Stromal cell of bone marrow (primary cell): ENCODE measurements around the gene STRIP1.
"Not testable (repeated sequence)": the region's sequence is repeated elsewhere in the genome, so short reads cannot be mapped to it uniquely, and the experiment has no call there.

Source experiments
- DNase-seq: peaks from one replicate; pipeline ENCODE4 v3.0.0-alpha.2; 2012; ENCODE audit warnings: low read depth

Gene STRIP1

DNA sequence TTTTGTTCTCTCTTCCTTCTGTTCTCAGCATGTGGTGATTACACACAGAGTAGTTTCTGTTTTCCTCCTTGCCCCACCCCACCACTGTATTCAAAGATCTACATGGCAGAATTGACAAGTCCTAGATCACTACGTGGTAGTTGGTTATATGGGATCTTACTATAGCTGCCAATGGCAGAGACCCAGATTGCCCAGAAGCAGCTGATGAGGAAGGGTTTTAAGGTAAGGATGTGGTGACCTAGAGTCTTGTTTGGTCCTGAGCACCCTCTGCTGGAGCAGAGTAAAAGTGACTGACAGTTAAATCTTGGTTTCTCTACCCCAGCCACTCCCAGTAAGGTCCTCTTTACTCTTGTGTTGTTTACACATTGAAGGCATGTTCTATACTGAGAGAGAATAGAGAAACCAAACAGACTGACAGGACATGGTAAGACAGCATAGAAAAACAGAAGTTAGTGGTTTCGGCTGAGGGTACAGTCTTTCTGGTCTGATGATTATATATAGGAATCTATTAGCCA is 22.8 kb upstream of the STRIP1 start:
- no peak for DNase-seq

DNA sequence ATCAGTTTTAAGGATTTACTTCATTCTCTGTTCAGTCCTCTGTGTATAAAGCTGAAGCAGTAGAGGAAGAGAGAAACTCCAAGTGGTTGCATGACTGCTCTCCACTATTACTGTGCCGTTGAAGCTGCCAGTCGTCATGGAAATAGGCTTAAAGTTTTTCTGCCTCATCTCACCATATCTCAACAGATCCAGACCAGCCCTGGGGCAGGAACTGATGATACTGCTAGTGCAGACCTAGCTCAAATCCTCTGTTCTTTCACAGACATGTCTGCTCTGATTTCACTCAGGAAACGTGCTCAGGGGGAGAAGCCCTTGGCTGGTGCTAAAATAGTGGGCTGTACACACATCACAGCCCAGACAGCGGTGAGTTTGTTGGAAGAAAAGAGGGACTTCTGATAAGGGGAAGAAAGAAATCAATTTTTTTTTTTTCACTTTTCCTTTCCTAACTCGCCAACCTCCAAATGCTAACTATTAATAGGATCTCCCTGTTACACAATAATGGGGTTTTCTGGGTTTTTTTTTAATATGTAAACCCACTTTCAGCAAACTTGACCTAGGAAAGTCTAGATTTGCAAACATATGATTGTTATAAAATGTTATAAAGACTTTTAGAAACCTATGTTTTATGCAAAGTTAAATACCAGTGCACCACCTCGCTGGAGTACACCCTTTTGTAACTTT is 22.2 kb upstream of the STRIP1 start:
- no peak for DNase-seq

DNA sequence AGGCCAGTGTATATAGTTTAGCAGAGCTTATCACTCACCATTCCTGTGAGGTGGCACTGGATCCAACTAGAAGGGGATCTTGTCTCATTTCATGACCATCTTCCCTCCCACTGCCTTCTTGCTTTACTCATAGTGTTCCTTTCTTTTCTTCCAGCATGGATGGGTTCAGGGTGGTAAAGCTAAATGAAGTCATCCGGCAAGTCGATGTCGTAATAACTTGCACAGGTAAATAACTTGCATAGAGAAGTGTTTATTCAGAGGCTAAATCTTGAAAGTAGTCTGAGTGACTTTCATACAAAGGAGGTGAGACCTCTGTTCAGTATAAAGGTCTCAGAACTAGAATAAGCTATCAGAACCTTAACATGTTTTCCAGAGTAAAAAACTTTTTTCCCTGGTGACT is 16.6 kb upstream of the STRIP1 start:
- no peak for DNase-seq

DNA sequence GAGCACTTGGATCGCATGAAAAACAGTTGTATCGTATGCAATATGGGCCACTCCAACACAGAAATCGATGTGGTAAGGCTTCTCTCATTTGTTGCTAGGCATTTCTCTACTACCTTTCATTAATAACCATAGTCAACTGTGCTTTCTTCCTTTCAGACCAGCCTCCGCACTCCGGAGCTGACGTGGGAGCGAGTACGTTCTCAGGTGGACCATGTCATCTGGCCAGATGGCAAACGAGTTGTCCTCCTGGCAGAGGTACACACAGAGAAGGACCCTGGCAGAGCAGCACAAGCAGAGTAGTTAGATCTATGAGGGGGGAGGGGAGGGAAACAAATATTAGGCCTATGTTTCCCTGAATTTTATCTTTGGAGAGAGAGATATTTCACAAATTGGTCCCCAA is 16.0 kb upstream of the STRIP1 start:
- no peak for DNase-seq

DNA sequence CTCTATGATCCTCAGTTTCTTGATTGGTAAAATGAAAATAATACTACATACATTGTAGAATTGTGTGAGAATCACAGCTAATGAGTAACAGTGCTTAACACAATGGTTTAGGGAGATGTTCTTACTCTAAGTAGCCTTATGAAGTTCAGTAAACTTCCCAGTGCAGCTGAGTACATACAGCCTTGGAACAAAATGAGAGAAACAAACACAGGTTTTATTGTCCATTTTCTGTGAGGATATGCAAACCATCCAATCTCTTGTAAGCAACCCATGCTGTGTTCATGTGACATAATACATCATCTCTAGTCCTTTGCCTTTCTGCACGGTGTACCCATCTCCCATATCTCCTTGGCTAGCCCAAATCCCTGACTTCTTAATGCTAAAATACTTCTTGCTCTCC is 14.7 kb upstream of the STRIP1 start:
- DNase-seq, result no peak

DNA sequence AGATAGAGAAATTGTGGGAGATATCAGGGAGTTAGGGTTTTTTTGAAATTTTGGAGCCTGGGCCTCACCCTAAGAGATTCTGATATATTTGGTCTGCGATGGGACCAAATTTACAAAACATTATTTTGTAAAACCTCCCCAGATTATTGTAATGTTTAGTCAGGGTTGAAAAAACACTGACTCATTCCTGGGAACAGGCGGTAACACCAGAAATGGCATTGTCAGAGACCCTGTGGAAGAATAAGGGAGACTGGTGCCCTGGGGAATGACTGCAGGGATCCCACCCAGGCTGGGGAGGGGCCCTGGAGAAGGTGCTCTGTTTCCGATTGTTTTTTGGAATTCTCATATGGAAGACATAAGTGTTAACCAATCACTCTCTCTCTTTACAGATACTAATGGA is 13.1 kb upstream of the STRIP1 start:
- DNase-seq, result no peak

DNA sequence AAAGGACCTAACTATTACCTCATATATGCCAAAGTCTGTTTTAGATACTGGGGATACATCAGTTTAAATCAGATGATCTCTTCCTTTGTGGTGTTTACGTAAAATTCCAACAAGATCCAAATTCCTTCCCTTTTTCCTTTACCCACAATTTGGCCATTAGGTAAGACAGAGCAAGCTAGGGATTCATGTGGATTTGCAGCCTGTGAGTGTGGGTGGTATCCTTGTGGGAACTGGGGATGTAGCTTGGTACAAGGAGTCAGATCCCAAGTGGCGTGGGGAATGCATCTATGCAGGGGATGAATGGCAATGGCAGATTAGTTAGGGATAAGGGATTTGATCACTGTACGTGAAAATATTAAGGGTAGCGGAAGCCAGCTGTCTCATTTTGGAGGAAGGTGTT is 9.8 kb upstream of the STRIP1 start:
- no peak for DNase-seq

DNA sequence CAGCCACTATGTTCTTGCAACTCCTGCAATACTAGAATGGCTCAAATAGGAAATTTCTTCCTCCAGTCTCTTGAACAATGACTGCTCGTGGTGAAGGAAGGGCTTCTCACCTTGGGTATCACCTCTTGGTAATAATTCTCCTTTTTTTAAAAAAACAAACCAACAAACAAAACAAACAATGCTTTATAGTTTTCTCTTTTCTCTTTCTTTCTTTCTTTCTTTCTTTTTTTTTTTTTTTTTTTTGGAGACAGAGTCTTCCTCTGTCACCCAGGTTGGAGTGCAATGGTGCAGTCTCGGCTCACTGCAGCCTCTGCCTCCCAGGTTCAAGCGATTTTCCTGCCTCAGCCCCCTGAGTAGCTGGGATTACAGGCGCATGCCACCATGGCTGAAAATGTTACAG is 3.7 kb upstream of the STRIP1 start:
- DNase-seq, result not testable (repeated sequence)

DNA sequence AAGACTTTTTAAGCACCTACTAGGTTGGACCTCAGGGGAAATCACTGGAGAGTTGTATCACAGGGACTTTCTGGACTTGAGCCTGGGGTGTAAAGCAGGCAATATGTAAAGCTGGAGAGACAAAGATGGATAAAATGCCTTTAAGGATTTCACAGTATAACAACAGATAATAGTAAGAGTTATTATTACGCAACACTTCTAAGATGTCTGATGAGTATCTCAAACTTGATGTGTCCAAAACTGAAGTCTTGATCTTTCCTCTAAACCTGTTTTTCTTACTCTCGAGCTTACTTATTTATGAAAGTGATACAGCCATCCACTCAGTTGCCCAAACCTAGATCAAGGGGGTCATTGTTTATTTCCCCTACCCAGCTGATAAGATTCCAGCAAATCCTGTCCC is 2.1 kb upstream of the STRIP1 start:
- DNase-seq, result no peak

DNA sequence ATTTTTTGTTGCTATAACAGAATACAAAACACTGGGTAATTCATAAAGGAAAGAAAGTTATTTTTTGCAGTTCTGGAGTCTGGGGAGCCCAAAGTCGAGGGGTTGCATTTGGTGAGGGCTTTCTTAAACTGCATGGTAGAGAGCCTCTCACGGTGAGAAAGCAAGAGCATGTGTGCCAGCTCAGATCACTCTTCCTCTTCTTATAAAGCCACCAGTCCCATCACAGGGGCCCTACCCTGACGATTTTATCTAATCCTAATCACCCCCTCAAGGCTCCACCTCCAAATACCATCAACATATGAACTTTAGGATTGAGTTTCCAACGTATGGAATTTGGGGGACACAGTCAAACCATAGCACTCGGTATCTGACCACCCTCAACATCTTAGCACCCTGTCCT is 1.0 kb upstream of the STRIP1 start:
- no peak for DNase-seq

DNA sequence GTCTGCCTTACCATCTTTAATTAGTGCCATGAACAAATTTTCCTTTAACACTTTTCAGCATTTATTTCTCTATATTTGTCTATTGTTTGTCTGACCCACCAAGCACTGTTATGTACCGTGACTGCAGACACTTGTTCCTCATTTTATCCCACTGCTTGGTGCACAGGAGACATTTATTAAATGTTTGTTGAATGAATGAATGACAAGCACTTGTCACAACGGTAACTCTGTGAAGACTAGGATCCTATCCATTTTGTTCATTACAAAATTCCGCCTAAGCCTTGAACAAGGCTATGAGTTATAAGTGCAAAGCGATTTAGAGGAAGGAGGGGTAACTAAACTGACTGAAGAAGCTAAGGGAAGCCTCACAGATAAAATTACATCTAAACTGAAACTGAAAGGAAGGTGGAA is 379 bp upstream of the STRIP1 start:
- DNase-seq, result no peak

DNA sequence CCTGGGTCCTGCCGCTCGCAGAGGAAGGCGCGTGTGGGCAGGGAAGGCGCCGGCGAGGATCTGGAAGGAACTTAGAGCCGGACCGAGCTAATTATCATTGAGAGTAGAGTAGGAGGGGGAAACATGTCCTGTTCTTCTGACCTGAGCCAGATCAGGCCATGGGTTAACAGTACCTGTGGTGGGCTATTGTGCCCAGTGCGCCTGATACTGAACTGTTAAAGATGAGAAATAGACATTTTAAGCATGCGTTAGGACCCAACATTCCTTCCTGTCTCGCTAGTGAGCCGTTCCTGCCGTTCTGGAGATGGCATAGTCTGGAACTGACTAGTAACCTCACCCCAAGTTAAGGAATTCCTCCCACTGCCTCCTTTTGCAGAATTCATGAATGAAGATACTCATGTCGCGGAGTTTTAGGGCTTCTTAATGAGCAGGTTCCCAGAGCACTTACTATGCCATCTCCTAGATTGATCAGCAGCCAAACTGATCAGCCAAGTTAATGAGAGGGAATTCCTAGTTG is 870 bp downstream of the STRIP1 start:
- DNase-seq, result no peak

DNA sequence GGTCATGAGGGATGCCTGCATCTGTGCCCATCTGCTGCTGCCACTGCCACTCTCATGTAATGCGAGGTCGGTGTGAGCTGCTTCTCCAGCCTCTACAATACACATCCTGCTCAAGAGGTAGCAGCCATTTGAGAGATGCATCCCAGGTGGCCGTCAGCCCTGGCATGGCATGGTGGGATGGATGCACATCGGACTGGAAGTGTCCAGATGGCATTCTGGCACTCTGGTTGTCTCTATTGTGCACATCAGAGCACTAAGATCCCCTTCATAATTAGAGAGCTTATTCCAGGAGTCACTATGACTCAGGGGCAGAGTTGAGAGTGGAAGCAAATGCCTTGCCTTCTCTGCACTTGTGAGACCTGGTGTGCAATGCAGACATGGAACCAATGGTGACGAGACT is 3.8 kb downstream of the STRIP1 start:
- no peak for DNase-seq

DNA sequence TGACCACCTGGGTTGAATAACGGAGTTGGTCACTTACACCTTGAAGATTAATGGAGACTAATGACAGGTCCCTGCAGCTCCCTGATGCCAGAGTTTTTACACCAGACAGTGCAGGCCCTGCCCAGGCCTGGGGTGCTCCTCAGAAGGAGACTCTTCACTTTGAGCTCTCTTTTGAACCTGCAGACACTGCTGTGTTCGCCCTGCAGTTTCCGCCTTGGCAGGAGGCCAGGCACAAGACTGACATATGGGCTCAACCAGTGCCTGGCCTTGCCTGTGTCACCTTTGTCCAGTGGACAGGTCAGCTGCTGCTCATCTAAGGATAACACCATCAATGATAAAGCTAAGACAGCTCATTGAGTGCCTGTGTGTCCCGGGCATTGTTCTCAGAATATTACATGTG is 5.2 kb downstream of the STRIP1 start:
- no peak for DNase-seq

DNA sequence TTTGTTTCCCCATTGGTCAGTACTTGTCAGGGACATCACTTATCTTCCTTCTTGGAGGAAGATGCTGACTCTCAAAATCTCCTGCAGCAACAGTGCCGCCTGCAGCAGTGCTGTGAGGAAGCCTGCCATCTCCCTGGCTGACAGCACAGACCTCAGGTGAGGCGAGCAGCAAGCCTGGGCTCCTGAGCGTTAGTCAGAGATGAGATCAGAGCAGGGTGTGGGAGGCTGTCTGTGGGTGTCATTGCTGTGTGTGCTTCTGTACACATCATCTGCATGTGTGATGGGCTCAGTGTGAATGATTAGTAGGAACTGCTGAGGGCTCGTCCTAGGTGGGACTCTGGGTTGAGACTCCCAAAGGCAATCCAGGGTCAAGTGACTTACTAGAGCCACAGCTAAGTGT is 6.1 kb downstream of the STRIP1 start:
- no peak for DNase-seq

DNA sequence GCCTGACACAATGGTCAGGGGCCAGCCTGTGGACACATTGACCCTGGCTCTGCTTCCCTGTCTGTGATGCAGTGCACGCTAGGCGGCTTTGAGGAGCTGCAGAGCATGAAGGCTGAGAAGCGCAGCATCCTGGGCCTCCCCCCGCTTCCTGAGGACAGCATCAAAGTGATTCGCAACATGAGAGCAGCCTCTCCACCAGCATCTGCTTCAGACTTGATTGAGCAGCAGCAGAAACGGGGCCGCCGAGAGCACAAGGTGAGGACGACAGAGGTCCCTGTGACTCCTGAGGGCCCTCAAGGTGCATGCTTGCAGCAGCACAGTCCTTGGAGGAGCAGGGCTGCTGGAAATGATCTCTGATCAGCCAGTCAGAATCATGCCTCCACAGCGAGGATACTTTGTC is 8.6 kb downstream of the STRIP1 start:
- DNase-seq, result no peak

DNA sequence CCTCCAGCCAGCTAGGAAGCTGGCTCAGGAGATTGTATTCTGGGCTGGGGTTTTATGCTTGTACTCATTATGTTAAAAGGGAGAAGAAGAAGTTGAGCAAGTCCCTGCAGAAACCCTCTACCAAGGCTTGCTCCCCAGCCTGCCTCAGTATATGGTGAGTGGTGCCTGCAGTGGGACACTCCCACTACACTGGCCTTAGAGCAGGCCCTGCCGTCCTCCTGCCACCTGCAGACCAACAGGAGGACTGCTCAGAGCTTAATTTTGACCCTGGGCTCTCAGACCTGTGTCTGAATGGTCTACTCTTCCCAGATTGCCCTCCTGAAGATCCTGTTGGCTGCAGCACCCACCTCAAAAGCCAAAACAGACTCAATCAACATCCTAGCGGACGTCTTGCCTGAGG is 13.0 kb downstream of the STRIP1 start:
- no peak for DNase-seq

DNA sequence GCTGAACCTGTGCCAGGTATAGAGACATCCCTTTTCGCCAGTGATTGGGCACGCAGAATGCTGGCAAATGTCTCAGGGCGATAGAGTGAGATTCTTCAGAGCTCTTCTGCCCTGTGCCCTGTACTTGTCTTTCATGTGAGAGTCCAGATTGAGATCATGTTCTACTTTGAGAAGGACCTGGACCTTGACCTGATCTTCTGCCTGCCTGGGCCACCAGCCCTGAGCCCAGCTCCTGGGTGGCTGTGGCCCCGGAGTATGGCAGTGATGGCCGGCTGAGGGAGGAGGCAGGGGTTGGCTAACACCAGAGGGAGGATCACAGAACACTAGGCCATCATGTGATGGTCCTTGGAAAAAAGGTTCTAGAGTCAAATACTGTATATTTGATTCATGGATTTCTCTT is 13.8 kb downstream of the STRIP1 start:
- no peak for DNase-seq

DNA sequence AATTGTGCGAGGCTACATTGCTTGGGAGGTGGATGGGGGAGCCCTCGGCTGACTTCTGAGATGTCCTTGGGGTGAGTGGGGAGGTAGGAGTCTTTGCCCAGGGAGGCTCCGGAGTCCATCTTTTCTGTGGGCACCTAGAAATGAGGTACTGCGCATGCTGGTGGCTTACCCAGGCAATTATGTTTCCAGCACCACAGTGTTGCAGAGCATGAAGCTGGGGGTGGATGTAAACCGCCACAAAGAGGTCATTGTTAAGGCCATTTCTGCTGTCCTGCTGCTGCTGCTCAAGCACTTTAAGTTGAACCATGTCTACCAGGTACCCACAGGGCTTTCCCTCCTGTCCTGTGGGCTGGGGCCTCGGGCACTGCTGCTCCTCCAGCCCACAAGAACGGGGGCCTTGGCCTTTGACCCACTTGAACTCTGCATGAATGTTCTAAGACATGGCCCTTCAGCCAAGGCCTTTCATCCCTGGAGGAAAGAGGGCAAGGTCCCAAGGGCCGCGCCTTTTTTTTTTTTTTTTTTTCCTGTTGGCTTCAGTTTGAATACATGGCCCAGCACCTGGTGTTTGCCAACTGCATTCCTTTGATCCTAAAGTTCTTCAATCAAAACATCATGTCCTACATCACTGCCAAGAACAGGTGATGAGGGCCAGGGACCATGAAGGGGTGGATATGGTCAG is 14.6 kb downstream of the STRIP1 start:
- no peak for DNase-seq

DNA sequence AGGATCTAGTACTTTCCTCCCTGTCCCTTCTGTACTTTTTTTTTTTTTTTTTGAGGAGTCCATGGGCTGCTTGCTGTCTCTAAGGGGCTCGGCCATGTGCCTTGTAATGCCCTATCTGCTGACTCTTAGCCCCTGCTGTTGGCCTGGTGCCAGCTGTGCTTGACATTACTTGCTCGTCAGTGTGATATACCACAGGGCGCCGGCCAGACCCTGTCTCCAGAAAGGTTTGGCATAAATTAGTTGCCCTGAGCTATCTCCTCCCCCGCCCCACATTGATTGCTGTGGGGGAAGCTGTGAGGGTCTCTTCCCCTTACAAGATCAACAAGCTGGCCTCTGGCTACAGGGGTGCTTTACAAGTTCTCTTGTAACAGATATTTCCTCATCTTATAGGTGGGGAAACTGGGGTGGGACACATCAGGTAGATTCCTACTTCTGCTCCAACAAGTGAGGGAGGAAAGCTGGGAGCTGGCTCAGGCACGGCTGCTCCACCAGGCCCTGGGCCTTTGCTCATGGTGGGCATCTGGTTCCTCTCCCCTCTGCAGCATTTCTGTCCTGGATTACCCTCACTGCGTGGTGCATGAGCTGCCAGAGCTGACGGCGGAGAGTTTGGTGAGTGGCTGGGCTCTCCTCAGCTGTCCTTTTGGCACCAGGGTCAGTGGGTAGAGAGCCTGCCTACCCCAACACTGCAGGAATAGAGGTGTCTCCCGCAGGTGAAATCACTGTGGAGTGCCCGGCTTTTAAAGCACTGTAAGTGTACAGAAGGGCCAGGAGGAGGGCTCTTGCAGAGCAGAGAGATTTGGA is 15.6 kb downstream of the STRIP1 start:
- no peak for DNase-seq

DNA sequence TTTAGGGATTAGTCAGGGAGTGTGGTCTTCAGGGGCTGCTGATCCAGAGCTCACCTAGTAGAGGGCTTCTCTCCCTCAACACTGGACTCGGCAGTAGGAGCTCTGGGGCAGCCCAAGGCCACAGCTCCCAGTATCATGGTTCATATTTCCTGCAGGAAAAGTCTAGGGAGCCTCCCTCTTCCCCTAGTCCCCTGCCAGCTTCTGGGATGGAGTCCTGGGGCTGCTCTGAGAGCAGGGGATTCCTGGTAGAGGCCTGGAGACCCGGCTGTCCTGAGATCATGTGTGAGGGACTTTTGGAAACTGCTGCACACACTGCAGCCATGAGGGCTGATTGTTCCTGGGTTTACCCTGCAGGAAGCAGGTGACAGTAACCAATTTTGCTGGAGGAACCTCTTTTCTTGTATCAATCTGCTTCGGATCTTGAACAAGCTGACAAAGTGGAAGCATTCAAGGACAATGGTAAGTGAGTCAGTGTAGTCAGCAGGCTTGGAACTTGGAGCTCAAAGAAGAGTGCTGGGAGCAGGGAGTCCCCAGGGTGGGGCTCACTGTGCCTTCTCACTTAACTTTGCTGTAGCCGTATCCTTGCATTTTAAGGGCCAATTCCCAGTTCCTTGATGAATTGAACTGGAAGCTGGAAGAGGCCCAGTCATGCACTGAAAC is 16.3 kb downstream of the STRIP1 start:
- DNase-seq, result no peak

DNA sequence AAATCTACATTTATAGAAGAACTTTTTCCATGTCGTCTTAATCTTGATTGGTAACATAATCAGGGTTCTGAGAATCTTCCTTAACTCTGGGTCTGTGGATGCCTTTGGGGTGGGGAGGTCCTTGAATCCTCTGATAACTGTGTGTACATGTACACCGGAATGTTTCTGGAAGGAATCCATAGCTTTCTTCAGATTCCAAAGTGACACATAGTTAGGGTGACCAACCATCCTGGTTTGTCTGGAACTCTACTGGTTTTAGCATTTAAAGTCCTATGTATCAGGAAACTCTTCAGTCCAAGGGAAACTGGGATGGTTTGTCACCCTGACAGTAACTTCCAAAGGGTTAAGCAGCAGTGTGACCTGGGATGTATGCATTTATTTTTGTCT is 16.8 kb downstream of the STRIP1 start:
- no peak for DNase-seq
